A673 (cell line): Measurements from ENCODE around the gene KIR3DL1.
"Not testable (repeated sequence)": the region's sequence is repeated elsewhere in the genome, so short reads cannot be mapped to it uniquely, and the experiment has no call there.

Experiments used
- CTCF ChIP-seq: fragments of 300-800, 200-600 bp; sonication (generic); conservative IDR thresholded peaks from 2 replicates; pipeline ENCODE4 v1.5.1; 2017; ENCODE audit warnings: low read depth, mild to moderate bottlenecking, antibody characterized with exemption, low read length, moderate library complexity, mixed read lengths
- EZH2 ChIP-seq: fragments of 200-600 bp; sonication (generic); IDR thresholded peaks from 2 replicates; pipeline ENCODE4 v1.6.1; 2017; ENCODE audit warnings: borderline replicate concordance, low read depth, mild to moderate bottlenecking, mixed read lengths, antibody characterized with exemption, low read length; ENCODE audit not compliant: poor library complexity, severe bottlenecking

DNA sequence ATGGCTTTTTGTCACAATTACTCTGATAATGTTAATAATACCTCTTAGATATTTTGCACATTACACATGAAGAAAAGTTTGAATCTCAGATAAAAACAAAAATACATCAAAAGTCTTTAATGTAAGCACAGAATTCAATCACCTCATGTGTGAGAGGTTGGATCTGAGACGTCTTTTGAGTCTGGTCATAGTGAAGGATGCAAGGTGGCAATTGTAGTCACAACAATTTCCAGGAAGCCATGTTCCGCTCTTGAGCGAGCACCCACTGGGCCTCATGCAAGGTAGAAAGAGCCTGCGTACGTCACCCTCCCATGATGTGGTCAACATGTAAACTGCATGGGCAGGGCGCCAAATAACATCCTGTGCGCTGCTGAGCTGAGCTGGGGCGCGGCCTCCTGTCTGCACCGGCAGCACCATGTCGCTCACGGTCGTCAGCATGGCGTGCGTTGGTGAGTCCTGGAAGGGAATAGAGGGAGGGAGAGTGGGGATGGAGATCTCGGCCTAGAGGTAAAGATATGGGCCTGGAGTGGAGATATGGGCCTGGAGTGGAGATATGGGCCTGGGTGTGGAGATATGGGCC is 33.9 kb downstream of the KIR3DL1 start, which contains the start of gene KIR3DL2:
- not testable (repeated sequence) for TF ChIP-seq EZH2, CTCF
